Suprapubic skin (tissue), 4 donors: ENCODE measurements around the gene SCNN1B. TPM values are rescaled to one million over a fixed set of nuclear protein-coding genes. Genes with fewer than 3 reads are reported as not detected.

Source experiments
- DNase-seq, 2 donors: peaks; one replicate each; pipeline ENCODE4 v3.0.0-alpha.2; 2019; ENCODE audit warnings: low spot score in 2 of 2
- H3K27ac ChIP-seq: fragments of 200-600 bp; sonication (generic); one replicate; pipeline ENCODE4 v1.5.1; 2019
- H3K27me3 ChIP-seq: fragments of 200-600 bp; sonication (generic); one replicate; pipeline ENCODE4 v1.5.1; 2019
- H3K36me3 ChIP-seq: fragments of 200-600 bp; sonication (generic); one replicate; pipeline ENCODE4 v1.5.1; 2019
- H3K4me1 ChIP-seq: fragments of 200-600 bp; sonication (generic); one replicate; pipeline ENCODE4 v1.5.1; 2019
- H3K4me3 ChIP-seq: fragments of 200-600 bp; sonication (generic); one replicate; pipeline ENCODE4 v1.5.1; 2019; ENCODE audit warnings: mild to moderate bottlenecking
- H3K9me3 ChIP-seq: fragments of 200-600 bp; sonication (generic); one replicate; pipeline ENCODE4 v1.5.1; 2019
- CTCF ChIP-seq, 2 donors: fragments of 200-600 bp in 1 of 2; fragments of 450-650 bp in 1 of 2; sonication (generic) in 1 of 2; IDR thresholded peaks; one replicate each; pipeline ENCODE4 v1.5.1; 2016 to 2019; ENCODE audit warnings: antibody characterized with exemption in 2 of 2, mild to moderate bottlenecking in 1 of 2, moderate library complexity in 1 of 2
- EP300 ChIP-seq: sonication (generic); formaldehyde crosslinking; IDR thresholded peaks from one replicate; pipeline ENCODE4 v1.6.1; 2017; ENCODE audit warnings: antibody characterized with exemption
- POLR2A ChIP-seq, 2 donors: fragments of 450-650 bp; IDR thresholded peaks; one replicate each; pipeline ENCODE4 v1.6.1; 2017; ENCODE audit warnings: antibody characterized with exemption in 2 of 2, mild to moderate bottlenecking in 2 of 2, moderate library complexity in 2 of 2
- POLR2AphosphoS5 ChIP-seq, 3 donors: sonication (generic); formaldehyde crosslinking; IDR thresholded peaks; one replicate each; pipeline ENCODE4 v1.6.1; 2017; ENCODE audit warnings: antibody characterized with exemption in 3 of 3
- WGBS: methylation state at CpG from one replicate; pipeline ENCODE4 v1.1.5; 2018; 5-methylcytosine and 5-hydroxymethylcytosine counted together
- total RNA-seq, 4 donors: library from RNA; depleted of rRNA; stranded (reverse); fragments of >200 nt; gene quantifications; one replicate each; pipeline ENCODE4 v1.1.0, GENCODE V29; 2016

The SCNN1B gene
- total RNA-seq, 4 donors from 2014 or later: 36.8 to 73.6 (median 64.1) TPM

GRCh38 chr16:23316232-23316631, 14.1 kb downstream of the SCNN1B start:
- H3K9me3 ChIP-seq: no peaks in the 10 kb centered on the region
- no peak for DNase-seq
- H3K27me3 ChIP-seq: no peaks in the 10 kb centered on the region
- 97% methylated on average over 2 of the region's 2 CpGs for WGBS
- H3K4me3 ChIP-seq: no peak overlapping the region
- no peak overlapping the region for H3K27ac ChIP-seq
- peaks cover 8% of the 10 kb centered on the region for H3K4me1 ChIP-seq
- TF ChIP-seq CTCF (IDR thresholded peaks at IDR 0.05) (no peak), POLR2A (IDR thresholded peaks at IDR 0.05) (no peak)
- no peaks in the 10 kb centered on the region for H3K36me3 ChIP-seq

- Histone ChIP-seq H3K36me3 (no peaks in the 10 kb centered on the region), H3K9me3 (no peaks in the 10 kb centered on the region), H3K27me3 (no peaks in the 10 kb centered on the region), H3K4me1 (peaks cover 8% of the 10 kb centered on the region), H3K4me3 (no peak overlapping the region), H3K27ac (no peak overlapping the region)
- no peak for DNase-seq
- WGBS: 79% methylated on average over 2 of the region's 2 CpGs
- no peak for TF ChIP-seq CTCF (IDR thresholded peaks at IDR 0.05)
- no peak for TF ChIP-seq POLR2AphosphoS5 (IDR thresholded peaks at IDR 0.05)
Observed at GRCh38 chr16:23316634-23317265, 14.6 kb downstream of the SCNN1B start.

- TF ChIP-seq EP300: no peak
- TF ChIP-seq CTCF (IDR thresholded peaks at IDR 0.05): no peak
- TF ChIP-seq POLR2AphosphoS5 (IDR thresholded peaks at IDR 0.05): no peak
- no peak for TF ChIP-seq POLR2A (IDR thresholded peaks at IDR 0.05)
- WGBS: 55% methylated on average over 8 of the region's 8 CpGs
- no peaks in the 10 kb centered on the region for H3K27me3 ChIP-seq
- no peaks in the 10 kb centered on the region for H3K9me3 ChIP-seq
- peaks cover 8% of the 10 kb centered on the region for H3K4me1 ChIP-seq
- no peak overlapping the region for H3K27ac ChIP-seq
- no peaks in the 10 kb centered on the region for H3K36me3 ChIP-seq
- H3K4me3 ChIP-seq: no peak overlapping the region
- DNase-seq: no peak
Observed at GRCh38 chr16:23317266-23317661, 15.2 kb downstream of the SCNN1B start.

GRCh38 chr16:23317751-23318150, 15.6 kb downstream of the SCNN1B start:
- DNase-seq: no peak
- no peaks in the 10 kb centered on the region for H3K27me3 ChIP-seq
- H3K4me3 ChIP-seq: no peak overlapping the region
- no peaks in the 10 kb centered on the region for H3K9me3 ChIP-seq
- no peaks in the 10 kb centered on the region for H3K36me3 ChIP-seq
- TF ChIP-seq EP300: no peak
- TF ChIP-seq POLR2A (IDR thresholded peaks at IDR 0.05): no peak
- TF ChIP-seq CTCF (IDR thresholded peaks at IDR 0.05): no peak
- TF ChIP-seq POLR2AphosphoS5 (IDR thresholded peaks at IDR 0.05): no peak
- no peak overlapping the region for H3K27ac ChIP-seq
- peaks cover 8% of the 10 kb centered on the region for H3K4me1 ChIP-seq
- 49% methylated on average over 2 of the region's 2 CpGs for WGBS

- H3K27ac ChIP-seq: no peak overlapping the region
Observed at GRCh38 chr16:23318639-23319038, 16.5 kb downstream of the SCNN1B start.

More at GRCh38 chr16:23318639-23319038, 16.5 kb downstream of the SCNN1B start:
- WGBS: 42% methylated on average over 2 of the region's 2 CpGs
- H3K4me1 ChIP-seq: peaks cover 8% of the 10 kb centered on the region
- H3K9me3 ChIP-seq: no peaks in the 10 kb centered on the region
- H3K27me3 ChIP-seq: no peaks in the 10 kb centered on the region
- no peak for DNase-seq
- H3K36me3 ChIP-seq: no peaks in the 10 kb centered on the region
- H3K4me3 ChIP-seq: no peak overlapping the region
- TF ChIP-seq POLR2A (IDR thresholded peaks at IDR 0.05) (no peak), CTCF (IDR thresholded peaks at IDR 0.05) (no peak)
